Neural progenitor cell (in vitro differentiated cells): ENCODE measurements around the gene KRT1. TPM values are rescaled to one million over a fixed set of nuclear protein-coding genes. Genes with fewer than 3 reads are reported as not detected.

Experiments used
- DNase-seq: peaks from one replicate; pipeline ENCODE4 v3.0.0-alpha.2; 2016; ENCODE audit warnings: low spot score
- H2AFZ ChIP-seq: fragments of 200-600 bp; sonication (generic); replicated peaks from 2 replicates; pipeline ENCODE4 v1.6.1; 2016; ENCODE audit warnings: antibody characterized with exemption
- H3F3A ChIP-seq: fragments of 200-600 bp; sonication (generic); 2 replicates; pipeline ENCODE4 v1.6.1; 2016; ENCODE audit warnings: antibody characterized with exemption, low read depth
- H3K27ac ChIP-seq: fragments of 200-600 bp; sonication (generic); 2 replicates; pipeline ENCODE4 v1.5.1; 2016; ENCODE audit warnings: mild to moderate bottlenecking
- H3K27me3 ChIP-seq: fragments of 200-600 bp; sonication (generic); 2 replicates; pipeline ENCODE4 v1.6.1; 2016; ENCODE audit warnings: mild to moderate bottlenecking, moderate library complexity
- H3K36me3 ChIP-seq: fragments of 200-600 bp; sonication (generic); 2 replicates; pipeline ENCODE4 v1.5.1; 2016
- H3K4me1 ChIP-seq: fragments of 200-600 bp; sonication (generic); 2 replicates; pipeline ENCODE4 v1.6.1; 2016; ENCODE audit warnings: mixed run types
- H3K4me2 ChIP-seq: fragments of 200-600 bp; sonication (generic); 2 replicates; pipeline ENCODE4 v1.6.1; 2016
- H3K4me3 ChIP-seq: fragments of 200-600 bp; sonication (generic); 2 replicates; pipeline ENCODE4 v1.5.1; 2016
- H3K79me2 ChIP-seq: fragments of 200-600 bp; sonication (generic); 2 replicates; pipeline ENCODE4 v1.6.1; 2016; ENCODE audit warnings: low read depth
- H3K9ac ChIP-seq: fragments of 200-600 bp; sonication (generic); 2 replicates; pipeline ENCODE4 v1.6.1; 2016
- H3K9me3 ChIP-seq: fragments of 200-600 bp; sonication (generic); 2 replicates; pipeline ENCODE4 v1.5.1; 2016; ENCODE audit warnings: low read depth
- H4K20me1 ChIP-seq: fragments of 200-600 bp; sonication (generic); 2 replicates; pipeline ENCODE4 v1.6.1; 2016; ENCODE audit warnings: low read depth
- H3K27ac Mint-ChIP-seq: 3 replicates; pipeline ENCODE4 v1.8.0; 2021; ENCODE audit warnings: mixed read lengths
- H3K27me3 Mint-ChIP-seq: 2 replicates; pipeline ENCODE4 v1.8.0; 2022; ENCODE audit warnings: low read depth, mild to moderate bottlenecking, inconsistent platforms, moderate library complexity, mixed read lengths; ENCODE audit not compliant: insufficient read depth
- H3K36me3 Mint-ChIP-seq: 3 replicates; pipeline ENCODE4 v1.8.0; 2021; ENCODE audit warnings: mixed read lengths
- H3K4me1 Mint-ChIP-seq: 3 replicates; pipeline ENCODE4 v1.8.0; 2021; ENCODE audit warnings: mixed read lengths
- H3K4me3 Mint-ChIP-seq: 3 replicates; pipeline ENCODE4 v1.8.0; 2021; ENCODE audit warnings: mild to moderate bottlenecking, moderate library complexity, mixed read lengths
- H3K9me3 Mint-ChIP-seq: 3 replicates; pipeline ENCODE4 v1.8.0; 2020; ENCODE audit warnings: mixed read lengths
- CTCF ChIP-seq: fragments of 200-600 bp; sonication (generic); IDR thresholded peaks from 2 replicates; pipeline ENCODE4 v1.5.1; 2017; ENCODE audit warnings: antibody characterized with exemption, mild to moderate bottlenecking
- EZH2 ChIP-seq: fragments of 200-600 bp; sonication (generic); IDR thresholded peaks from 2 replicates; pipeline ENCODE4 v1.6.1; 2017; ENCODE audit warnings: antibody characterized with exemption, mild to moderate bottlenecking, moderate library complexity
- EZH2phosphoT487 ChIP-seq: fragments of 200-600 bp; sonication (generic); IDR thresholded peaks from 2 replicates; pipeline ENCODE4 v1.6.1; 2017; ENCODE audit warnings: antibody characterized with exemption
- total RNA-seq: library from RNA; depleted of rRNA; stranded (reverse); fragments of >200 nt; gene quantifications from 2 replicates; pipeline ENCODE4 v1.2.3, GENCODE V29; 2015; ENCODE audit warnings: low replicate concordance

The KRT1 gene
- total RNA-seq, 1 donor from 2014 or later, result not detected

- Histone ChIP-seq H3K4me3 (no peak overlapping the region), H3F3A (no peaks in the 10 kb centered on the region), H3K4me1 (peaks cover 6% of the 10 kb centered on the region), H3K27ac (no peak overlapping the region), H3K36me3 (no peaks in the 10 kb centered on the region), H3K27me3 (no peaks in the 10 kb centered on the region), H3K9ac (no peak overlapping the region), H3K4me2 (no peak overlapping the region), H3K79me2 (no peaks in the 10 kb centered on the region), H3K9me3 (no peaks in the 10 kb centered on the region), H2AFZ (no peak overlapping the region), H4K20me1 (no peaks in the 10 kb centered on the region)
- H3K4me3 Mint-ChIP-seq, result no peak overlapping the region
- no peaks in the 10 kb centered on the region for H3K9me3 Mint-ChIP-seq
- no peak overlapping the region for H3K27ac Mint-ChIP-seq
- no peaks in the 10 kb centered on the region for H3K36me3 Mint-ChIP-seq
- no peaks in the 10 kb centered on the region for H3K4me1 Mint-ChIP-seq
- TF ChIP-seq CTCF (no peak), EZH2phosphoT487 (no peak), EZH2 (no peak)
- peaks cover 10% of the 10 kb centered on the region for H3K27me3 Mint-ChIP-seq
- DNase-seq, result no peak
These were observed 35.0 kb downstream of the KRT1 start for GRCh38 chr12:52645120-52645761.

GRCh38 chr12:52644078-52644415 lies 36.2 kb downstream of the KRT1 start:
- Mint-ChIP-seq H3K27ac (no peak overlapping the region), H3K27me3 (peaks cover 10% of the 10 kb centered on the region), H3K9me3 (no peaks in the 10 kb centered on the region), H3K36me3 (no peaks in the 10 kb centered on the region), H3K4me3 (no peak overlapping the region), H3K4me1 (no peaks in the 10 kb centered on the region)
- Histone ChIP-seq H3K4me1 (peaks cover under 1% of the 10 kb centered on the region), H3K27me3 (peaks cover 3% of the 10 kb centered on the region), H3K4me3 (no peak overlapping the region), H3K79me2 (no peaks in the 10 kb centered on the region), H3K27ac (no peak overlapping the region), H3K9me3 (no peaks in the 10 kb centered on the region), H2AFZ (no peak overlapping the region), H3K4me2 (no peak overlapping the region), H3F3A (no peaks in the 10 kb centered on the region), H4K20me1 (no peaks in the 10 kb centered on the region), H3K9ac (no peak overlapping the region), H3K36me3 (no peaks in the 10 kb centered on the region)
- TF ChIP-seq CTCF (no peak), EZH2phosphoT487 (no peak), EZH2 (no peak)
- DNase-seq, result no peak

GRCh38 chr12:52643233-52644077 lies 36.8 kb downstream of the KRT1 start:
- Mint-ChIP-seq H3K4me1 (no peaks in the 10 kb centered on the region), H3K9me3 (no peaks in the 10 kb centered on the region), H3K27me3 (peaks cover 10% of the 10 kb centered on the region), H3K36me3 (no peaks in the 10 kb centered on the region), H3K27ac (no peak overlapping the region), H3K4me3 (no peak overlapping the region)
- Histone ChIP-seq H3K27me3 (peaks cover 8% of the 10 kb centered on the region), H3K9ac (no peak overlapping the region), H3K36me3 (no peaks in the 10 kb centered on the region), H3K9me3 (no peaks in the 10 kb centered on the region), H2AFZ (no peak overlapping the region), H3K27ac (no peak overlapping the region), H3K4me2 (no peak overlapping the region), H4K20me1 (no peaks in the 10 kb centered on the region), H3K4me3 (no peak overlapping the region), H3F3A (no peaks in the 10 kb centered on the region), H3K79me2 (no peaks in the 10 kb centered on the region), H3K4me1 (no peaks in the 10 kb centered on the region)
- DNase-seq, result no peak
- no peak for TF ChIP-seq EZH2
- no peak for TF ChIP-seq EZH2phosphoT487
- no peak for TF ChIP-seq CTCF
